NCI-H1048 (cell line): ENCODE measurements around the gene DYRK1B.
A peak's percentile ranks its signal among the peaks of the same experiment; 100 is the strongest.

Experiments used
- DNase-seq: peaks from one replicate; lab custom pipeline; 2025; lab: John Stamatoyannopoulos, UW

The DYRK1B gene

DNA sequence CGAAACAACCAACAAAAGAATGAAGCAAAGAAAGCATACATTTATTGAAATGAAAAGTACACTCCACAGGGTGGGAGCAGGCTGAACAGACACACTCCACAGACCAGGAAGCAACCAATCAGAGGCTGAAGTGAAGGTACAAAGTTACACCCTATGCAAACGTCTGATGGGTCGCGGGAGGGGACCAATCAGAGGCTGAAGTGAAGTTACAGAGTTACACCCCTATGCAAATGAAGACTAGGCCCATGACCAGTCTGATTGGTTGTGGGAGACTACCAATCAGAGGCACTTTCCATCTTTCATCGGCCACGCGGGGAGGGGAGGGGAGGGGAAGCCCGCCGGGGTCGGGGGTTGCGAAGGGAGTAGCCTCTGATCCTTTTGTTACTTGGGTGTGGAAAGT, 24.6 kb upstream of the DYRK1B start:
- peak; percentile 64 for DNase-seq

DNA sequence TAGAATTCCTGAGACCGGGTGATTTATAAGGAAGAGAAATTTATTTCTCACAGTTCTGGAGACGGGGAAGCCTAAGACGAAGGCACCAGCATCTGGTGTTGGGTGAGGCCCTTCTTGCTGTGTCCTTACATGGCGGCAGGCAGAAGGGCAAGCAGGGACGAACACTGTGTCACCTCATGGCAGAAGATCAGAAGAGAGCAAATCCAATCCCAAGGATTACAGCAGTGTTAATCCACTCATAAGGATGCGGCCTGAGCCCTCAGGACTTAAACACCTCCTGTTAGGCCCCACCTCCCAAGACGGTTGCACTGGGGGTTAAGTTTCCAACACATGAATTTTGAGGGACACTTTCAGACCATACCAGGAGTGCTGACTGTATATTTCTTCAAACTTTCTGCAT, 18.9 kb upstream of the DYRK1B start:
- DNase-seq: no peak

DNA sequence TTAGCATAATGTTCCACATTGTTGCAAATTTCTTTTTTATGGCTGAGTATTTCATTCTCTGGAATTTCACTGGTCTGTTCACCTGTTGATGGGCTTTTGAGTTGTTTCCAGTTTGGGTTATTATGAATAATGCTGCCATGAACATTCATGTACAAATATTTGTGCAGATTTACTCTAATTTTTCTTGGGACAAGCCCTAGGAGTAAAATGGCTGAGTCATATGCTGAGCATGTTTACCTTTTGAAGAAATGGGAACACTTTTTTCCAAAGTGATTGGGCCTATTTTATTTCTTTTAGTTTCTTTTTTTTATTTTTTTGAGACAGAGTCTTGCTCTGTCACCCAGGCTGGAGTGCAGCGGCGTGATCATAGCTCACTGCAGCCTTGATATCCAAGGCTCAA, 16.9 kb upstream of the DYRK1B start:
- DNase-seq: no peak

DNA sequence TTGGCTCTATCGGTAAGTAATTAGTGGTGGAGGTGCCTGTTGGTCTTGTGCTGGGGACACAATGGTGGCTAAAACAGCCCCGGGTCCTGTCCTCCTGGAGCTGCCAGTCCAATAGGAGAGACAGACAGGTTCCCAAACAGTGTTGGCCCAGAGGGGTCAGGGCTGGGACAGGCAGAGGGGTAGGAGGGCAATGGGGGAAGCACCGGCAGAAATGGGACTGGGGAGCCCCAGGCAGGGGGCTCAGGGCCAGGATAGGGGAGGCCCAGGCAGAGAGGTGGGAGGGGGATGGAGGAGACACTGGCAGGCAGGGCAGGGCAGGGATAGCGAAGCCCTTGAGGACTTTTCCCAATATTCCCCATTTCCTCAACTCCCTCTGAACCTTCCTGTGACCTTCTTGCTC, 14.4 kb upstream of the DYRK1B start:
- DNase-seq: no peak

DNA sequence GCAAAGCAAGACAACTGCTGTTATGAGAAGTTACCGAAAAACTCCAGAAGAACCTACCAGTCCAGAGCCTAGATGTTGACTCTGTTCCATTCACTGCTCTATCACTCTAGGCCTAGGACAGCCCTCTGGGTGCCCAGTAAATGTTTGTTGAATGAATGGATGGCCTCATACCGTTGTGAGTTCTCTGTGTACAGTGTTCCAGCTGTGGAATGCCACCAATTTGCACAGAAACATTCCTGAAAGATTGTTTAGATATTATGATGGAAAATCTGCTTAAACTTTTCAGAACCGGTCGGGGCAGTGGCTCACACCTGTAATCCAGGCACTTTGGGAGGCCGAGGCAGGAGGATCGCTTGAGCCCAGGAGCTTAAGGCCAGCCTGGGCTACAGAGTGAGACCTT, 13.6 kb upstream of the DYRK1B start:
- no peak for DNase-seq

DNA sequence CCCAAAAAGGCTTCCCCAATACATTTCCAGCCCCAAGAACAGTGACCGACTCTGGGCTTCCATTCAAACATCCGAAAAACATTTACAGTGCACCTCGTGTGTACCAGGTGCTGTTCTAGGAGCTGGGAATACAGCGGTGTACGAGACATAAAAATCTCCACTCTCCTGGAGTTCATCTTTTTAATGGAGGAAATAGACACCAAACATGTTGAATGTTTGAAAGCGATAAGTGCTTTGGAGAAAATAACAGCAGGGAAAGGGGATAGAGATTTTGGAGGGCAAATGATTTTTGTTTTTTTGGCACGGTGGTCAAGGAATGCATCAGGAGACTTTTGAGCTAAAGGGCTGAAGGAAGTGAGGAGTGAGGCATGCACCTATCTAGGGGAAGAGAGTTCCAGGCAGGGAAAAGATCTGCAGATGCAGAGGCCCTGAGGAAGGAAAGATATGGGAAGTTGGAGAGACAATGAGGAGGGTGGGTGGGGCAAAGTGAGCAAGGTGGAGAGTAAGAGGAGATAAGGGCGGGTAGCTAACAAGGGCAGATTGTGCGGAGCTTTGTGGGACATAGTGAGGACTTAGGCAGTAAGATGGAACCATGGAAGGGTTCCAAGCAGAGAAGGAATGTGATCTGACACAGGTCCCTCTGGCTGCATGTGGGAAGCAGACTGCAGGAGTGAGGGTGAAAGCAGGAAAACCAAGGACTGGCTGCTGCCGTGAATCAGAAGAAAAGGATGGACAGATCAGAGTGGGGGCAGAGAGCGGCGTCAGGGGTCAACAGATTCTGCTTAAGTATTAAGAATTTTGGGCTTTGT, 12.9 kb upstream of the DYRK1B start:
- no peak for DNase-seq

DNA sequence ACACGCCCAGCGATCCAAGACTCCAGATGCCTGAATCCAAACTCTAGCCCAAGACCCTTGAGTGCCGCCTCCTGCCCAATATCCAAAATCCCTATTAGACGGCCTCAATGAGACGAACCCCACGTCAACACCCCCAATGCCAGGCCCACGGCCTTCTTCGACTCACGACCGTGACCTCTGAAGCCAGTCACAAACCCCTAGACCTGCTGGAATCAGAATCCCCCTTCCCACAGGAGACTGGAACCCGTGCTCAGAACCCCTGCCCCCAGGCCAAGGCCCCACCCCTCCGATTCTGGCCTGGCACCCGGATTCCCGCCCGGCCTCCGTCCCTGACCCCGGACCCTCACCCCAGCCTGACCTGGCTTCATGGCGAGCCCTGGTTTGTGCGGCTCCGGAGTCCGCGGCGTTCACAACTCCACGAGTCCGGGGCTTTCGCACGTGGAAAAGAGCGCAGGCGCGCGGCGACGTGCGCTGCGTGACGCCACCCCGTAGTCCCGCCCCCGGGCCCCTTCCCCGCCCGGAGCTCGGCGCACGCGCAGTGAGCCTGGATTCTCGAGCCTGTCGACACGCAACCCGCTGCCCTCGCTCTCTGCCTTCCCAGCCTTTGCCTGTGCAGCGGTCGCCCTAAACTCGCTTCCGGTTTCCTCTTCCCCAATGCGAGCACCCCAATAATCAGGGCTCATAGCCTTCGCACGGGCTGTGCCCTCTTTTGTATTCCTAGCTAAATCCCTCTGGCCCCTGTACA, 12.1 kb upstream of the DYRK1B start, which contains the start of gene FBL:
TSS of gene FBL (minus strand) at position 447 of the 745 bp plus-strand sequence. CDS start at position 368, 79 bp downstream.
- peak; percentile 86 for DNase-seq

DNA sequence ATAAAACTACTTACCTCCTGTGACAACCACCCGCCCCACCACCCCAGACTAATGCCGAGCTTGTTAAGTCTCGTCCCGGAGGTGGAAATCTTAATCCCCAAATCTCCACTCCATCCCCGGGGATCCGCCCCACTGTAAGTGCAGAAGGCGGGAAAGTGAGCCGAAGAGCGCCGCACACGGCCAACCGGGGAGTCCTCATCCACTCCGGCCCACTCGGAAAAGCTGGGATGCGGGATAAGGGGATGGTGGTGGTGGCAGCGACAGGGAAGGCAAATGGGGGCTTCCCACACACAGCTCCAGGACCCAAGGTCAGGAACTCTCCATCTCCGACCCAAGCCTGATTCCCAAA, 11.6 kb upstream of the DYRK1B start:
- no peak for DNase-seq

DNA sequence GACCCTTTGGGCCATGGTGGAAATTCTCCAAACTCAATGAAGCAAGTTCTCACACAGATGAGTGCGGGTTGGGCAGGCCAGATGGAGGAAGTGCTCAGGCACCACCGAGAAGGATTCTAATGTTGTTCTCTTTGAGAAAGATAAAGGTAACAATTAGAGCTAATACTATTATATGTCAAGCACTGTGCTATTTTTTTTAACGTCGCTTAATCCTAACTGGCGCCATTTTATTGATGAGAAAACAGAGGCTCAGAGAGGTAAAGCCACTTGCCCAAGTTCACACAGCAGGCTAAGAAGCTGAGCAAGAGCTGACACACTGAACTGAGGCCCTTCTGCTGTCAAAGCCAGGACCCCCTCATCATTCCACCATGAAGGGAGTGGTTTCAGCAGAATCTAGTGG, 11.2 kb upstream of the DYRK1B start:
- DNase-seq: no peak

DNA sequence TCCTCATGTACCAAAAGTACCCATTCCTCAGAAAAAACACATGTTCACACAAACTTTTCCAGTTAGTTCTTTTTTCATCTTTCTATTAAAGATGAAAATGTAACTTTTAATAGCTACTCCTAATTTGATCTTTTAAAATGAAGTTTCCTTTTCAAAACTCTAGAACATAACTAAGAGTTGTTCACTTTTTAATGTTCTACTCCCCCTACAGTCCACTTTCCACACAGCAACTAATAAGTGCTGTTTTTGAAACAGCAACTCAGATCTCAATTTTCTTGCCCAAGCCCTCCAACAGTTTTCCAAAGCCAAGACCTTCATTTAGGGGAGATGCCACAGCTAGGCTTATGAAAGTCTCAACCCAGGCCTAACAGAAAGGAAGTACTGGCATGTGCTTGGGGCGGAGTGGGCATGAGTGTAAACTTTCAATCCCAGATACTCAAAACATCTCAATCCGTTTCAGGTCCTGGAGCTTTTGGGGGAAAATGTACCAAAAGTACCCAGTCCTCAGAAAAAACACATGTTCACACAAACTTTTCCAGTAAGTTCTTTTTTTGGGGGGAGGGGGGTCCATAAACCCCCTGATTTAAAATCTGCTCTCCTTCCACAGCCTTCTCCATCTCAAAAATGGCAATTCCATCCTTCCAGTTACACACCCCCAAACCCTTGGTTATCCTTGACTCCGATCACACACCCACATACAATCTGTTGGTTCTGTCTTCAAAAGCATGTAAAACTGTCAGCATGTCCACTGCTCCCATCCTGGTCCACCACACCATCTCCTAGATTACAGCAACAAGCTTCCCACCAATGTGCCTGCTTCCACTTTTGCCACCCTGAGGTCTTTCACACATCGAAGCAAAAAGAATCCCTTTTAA, 10.2 kb upstream of the DYRK1B start:
- no peak for DNase-seq

DNA sequence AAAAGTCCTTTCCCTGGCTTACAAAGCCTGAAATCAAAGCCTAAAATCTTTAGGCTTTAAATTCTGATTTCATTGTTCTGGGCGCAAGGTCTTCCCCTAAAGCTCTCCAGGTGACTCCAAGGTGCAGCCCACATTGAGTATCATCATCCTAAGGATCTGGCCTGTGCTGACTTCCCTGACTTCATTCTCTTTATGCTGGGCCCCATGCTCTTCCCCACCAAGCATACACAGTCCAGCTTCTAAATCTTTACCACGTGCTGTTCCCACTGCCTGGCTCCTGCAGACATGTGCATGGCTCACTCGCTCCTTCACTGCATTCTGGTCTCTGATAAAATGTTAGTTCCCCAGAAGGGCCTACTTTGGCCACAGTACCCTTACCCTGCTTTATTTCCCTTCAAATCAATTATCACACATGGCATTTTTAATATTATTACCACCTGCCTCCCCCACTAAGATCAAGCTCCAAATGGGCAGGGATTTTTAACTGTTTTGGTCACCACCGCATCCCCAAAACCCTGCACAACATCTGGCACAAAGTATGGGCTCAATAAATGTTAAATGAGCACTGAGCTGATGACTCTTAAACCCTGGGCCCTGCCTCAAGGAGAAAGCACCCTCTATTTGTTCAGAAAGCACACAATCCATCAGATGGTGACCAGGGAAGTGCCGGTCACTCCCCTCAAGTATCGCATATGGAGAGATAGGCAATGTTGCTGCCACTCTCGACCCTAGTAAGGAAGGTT, 8.9 kb upstream of the DYRK1B start:
- no peak for DNase-seq

DNA sequence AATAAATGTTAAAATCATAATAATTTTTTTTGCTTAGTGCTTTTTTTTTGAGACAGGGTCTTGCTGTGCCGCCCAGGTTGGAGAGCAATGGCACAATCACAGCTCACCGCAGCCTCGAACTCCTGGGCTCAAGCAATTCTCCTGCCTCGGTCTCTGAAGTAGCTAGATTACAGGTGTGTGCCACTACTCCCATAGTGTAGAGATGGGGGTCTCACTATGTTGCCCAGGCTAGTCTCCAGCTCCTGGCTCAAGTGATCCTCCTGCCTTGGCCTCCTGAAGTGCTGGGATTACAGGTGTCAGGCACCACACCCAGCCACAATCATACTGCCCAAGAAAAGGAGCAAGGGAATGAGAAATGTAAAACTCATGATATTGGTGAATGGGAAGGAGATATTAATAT, 7.1 kb upstream of the DYRK1B start:
- no peak for DNase-seq

DNA sequence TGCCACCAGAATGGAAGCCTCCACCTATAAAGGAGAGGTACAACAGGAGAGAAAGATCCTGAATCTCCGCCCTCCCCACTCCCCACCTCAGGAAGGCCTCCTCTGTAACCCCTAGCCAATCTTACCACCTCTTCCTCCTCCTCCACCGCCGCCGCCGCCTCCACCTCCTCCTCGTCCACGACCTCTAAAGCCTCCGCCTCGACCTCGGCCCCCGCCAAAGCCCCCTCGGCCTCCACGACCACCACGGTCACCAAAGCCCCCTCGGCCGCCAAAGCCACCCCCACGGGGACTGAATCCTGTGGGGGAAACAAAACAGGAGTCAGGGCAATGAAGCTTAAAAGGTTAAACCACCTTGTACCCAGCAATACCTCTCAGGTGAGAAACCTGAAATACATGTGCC, 6.5 kb upstream of the DYRK1B start:
- DNase-seq: no peak

DNA sequence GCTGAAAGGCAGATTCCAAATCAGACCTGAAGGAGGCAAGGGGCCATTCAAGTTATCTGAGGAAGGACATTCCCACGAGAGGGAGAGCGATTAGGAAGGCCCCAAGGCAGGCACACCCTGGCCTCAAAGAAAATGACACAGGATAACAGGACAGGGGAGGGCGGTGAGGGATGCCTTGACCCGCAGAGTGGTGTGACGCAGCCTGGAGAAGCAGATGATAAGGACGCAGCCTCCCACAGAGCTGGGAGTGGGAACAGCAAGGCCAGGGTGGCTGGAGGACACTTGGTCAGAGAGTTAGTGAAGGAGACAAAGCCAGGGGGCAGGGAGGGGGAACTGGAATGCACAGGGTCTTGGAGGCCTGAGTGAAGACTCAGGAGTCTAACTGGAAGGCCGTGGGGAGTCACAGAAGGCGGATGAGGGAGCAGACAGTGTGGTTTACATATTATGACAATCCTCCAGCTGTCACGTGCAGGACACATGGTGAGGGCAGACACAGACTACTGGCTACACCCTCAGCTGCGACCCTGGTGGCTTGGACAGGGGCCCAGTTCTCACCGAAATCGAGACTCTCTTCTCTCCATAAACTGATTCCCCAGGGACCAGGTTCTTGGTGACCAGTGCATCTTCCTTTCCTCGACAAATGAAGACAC, 5.8 kb upstream of the DYRK1B start:
- no peak for DNase-seq

DNA sequence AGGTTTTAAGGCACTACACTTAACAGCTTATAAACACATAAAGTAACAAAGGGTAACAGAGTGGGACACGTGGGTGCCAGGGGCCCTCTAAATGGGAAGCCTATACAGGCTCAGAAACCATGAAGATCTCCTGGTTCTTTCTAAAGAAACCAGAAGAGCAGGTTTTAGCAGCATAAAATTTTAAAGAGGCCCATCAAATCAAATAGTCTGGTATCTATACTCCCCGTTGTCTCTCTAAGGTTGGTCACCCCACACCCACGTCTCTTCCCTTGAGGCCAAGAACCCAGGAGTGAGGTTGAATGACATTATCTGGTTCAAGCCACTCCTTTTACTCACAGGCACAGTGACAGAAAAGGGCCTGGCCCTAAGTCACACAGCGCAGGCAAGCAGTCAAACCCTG, 4.6 kb upstream of the DYRK1B start:
- DNase-seq: no peak

DNA sequence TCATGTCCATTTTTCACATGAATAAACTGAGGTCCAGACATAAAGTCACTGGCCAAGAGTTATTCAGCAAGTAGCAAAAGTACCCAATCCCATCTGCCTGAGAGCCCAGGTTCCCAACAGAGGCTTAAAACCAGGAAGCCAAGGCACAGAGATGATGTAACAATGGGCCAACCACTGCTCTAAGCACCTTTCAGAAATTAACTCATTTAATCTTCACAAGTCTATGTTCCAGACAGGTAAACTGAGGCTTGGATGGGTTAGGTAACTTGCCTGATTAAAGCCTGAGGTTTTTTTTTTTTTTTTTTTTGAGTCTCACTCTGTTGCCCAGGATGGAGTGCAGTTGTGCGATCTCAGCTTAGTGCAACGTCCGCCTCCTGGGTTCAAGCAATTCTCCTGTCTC, 4.0 kb upstream of the DYRK1B start:
- no peak for DNase-seq

DNA sequence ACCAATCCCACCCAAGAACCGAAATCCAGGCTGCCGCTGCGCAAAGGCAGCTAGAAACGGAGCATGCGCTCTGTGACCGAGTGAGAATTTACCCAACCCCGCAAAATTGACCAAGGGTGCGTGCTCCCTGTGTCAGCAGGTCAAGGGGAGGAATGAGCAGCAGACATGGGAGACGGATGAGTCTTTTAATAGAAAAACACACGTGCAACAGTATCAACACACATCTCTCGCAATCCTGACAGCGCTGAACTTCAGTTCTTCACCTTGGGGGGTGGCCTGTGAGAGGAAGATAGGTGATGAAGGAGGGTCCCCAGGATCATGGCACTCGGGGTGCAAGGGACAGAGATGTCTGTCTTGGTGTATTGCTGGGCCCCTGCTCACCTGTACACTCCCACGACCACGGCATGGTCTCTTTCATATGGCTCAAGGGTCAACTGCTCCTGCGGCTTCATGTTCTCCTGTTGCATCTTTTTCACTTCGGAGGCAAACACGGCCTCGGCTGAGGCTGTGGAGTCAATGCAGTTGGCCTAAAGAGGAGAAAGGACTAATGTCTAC, 402 bp upstream of the DYRK1B start:
- DNase-seq: no peak

DNA sequence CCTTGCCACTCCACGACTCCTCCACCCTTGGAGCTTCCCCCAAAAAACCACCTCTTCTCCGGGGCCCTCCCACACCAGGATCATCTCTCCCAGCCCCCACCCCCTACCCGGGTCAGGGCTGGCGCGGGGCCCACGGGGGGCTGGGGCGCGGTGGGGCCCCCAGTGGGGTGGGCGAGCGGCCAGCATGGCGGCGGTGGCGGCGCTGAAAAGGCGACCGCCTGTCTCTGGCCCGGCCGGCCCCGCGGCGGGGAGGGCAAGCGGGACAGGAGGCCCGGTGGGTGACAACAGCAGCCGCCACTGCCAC, 850 bp downstream of the DYRK1B start:
- DNase-seq: no peak

DNA sequence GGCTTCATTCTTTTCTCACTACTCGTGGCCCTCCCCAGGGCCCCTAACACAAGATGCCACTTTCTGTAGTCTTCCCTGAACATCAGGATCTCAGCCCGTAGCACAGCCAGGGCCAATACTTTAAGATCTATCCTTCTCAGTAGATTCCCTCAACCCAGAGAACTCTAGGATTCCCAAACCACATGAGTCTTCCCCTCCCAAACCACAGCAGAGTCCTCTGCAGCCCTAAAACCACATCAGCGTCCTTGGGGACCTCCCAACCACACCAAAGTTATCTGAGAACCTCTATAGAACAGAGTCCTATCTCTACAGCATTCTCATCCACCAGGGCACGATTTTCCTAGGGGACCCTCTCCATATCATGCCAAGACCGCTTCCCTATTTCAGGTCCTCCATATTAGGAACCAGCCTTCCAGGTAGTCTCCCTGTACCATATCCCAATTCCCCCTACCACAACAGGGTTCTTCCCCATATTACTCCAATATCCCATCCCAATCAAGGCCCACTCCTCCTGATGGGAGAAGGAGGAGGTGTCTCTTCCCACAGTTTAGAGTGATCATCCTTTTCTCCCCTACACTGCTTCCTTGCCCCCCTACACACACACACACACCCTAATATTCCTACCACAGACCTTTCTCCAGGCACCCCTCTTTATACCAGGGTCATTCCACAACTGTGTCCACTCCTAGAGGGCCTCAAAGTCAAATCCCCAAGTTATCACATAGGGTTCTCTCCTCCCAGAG, 1.4 kb downstream of the DYRK1B start:
- DNase-seq: no peak

DNA sequence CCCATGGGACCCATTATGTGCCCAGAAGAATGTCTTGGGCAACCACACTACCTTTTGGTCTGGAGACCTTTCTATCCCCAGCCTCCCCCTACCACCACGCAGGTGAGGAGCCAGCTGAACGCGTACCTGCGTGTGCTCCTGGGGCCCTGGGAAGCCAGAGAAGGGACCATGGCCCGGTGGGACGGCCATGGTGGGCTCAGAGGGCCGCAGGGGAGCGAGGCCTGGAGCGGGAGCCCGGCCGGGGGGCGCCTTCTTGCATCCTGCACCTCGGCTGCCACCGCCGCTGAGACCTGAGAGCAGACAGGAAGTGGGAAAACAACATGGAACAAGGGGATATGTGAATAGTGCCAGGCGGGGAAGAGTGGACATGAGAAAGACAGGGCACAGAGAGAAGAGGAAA, 2.3 kb downstream of the DYRK1B start:
- no peak for DNase-seq

DNA sequence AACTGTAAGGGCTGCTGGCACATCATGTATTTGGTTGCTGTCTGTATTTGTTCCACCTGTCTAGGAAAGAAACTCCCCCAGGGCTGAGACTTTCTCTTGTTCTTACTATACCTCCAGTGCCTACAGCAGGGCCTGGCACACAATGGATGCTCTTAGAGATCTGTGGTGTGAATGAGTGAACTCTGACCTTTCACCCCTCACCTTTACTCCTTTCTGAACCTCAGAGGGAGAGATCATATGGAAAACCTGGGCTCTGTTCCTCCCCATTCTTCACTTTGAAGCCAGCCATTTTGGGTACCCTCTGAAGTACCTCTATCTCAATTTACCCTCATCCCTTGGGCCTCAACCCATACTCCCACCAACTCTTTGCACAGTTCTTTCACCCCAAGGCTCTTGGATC, 3.1 kb downstream of the DYRK1B start:
- DNase-seq: no peak
